ENCODE measurements around the gene IL27RA. TPM values are rescaled to one million over a fixed set of nuclear protein-coding genes. Genes with fewer than 3 reads are reported as not detected.

Gene IL27RA
- total RNA-seq, 1 donor from 2014 or later = 6.5 TPM

DNA sequence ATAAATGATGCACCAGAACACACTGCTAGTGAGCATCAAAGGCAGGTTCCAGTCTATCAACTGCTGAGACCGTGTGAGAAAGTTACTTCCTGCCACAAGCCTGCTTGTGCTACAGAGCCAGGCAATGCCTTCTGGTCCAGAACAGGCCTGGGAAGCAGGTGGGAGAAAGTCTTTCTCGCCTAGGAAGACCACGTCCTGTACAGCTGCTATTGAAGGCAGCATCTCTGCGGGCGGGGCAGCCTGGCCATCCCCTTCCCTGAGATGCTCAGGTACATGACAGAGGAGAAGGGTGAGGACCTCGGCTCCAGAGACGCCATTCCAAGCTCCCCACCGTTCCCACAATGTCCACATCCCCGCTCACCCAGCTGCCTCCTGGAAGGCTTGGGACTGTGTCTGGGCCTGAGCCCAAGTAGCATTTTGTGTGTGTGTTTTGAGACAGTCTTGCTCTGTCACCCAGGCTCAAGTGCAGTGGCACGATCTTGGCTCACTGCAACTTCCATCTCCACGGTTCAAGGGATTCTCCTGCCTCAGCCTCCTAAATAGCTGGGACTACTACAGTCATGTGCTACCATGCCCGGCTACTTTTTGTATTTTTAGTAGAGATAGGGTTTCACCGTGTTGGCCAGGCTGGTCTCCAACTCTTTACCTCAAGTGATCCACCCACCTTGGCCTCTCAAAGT is 28.9 kb upstream of the IL27RA start:
- H3K4me3 Mint-ChIP-seq = no peak overlapping the region
- H3K27ac Mint-ChIP-seq = peak overlapping the region; percentile 53
- peaks cover 7% of the 10 kb centered on the region for H3K36me3 Mint-ChIP-seq
- TF ChIP-seq, protein P1, sequence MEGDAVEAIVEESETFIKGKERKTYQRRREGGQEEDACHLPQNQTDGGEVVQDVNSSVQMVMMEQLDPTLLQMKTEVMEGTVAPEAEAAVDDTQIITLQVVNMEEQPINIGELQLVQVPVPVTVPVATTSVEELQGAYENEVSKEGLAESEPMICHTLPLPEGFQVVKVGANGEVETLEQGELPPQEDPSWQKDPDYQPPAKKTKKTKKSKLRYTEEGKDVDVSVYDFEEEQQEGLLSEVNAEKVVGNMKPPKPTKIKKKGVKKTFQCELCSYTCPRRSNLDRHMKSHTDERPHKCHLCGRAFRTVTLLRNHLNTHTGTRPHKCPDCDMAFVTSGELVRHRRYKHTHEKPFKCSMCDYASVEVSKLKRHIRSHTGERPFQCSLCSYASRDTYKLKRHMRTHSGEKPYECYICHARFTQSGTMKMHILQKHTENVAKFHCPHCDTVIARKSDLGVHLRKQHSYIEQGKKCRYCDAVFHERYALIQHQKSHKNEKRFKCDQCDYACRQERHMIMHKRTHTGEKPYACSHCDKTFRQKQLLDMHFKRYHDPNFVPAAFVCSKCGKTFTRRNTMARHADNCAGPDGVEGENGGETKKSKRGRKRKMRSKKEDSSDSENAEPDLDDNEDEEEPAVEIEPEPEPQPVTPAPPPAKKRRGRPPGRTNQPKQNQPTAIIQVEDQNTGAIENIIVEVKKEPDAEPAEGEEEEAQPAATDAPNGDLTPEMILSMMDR (IDR thresholded peaks at IDR 0.05; ENCODE audit: unreplicated experiment) = no peak
- peaks cover 10% of the 10 kb centered on the region for H3K4me1 Mint-ChIP-seq
- no peak for DNase-seq (ENCODE audit: low spot score in 2 of 2, unreplicated experiment in 2 of 2)
- H3K9me3 Mint-ChIP-seq = no peaks in the 10 kb centered on the region
- no peaks in the 10 kb centered on the region for H3K27me3 Mint-ChIP-seq (ENCODE audit: low read depth)

DNA sequence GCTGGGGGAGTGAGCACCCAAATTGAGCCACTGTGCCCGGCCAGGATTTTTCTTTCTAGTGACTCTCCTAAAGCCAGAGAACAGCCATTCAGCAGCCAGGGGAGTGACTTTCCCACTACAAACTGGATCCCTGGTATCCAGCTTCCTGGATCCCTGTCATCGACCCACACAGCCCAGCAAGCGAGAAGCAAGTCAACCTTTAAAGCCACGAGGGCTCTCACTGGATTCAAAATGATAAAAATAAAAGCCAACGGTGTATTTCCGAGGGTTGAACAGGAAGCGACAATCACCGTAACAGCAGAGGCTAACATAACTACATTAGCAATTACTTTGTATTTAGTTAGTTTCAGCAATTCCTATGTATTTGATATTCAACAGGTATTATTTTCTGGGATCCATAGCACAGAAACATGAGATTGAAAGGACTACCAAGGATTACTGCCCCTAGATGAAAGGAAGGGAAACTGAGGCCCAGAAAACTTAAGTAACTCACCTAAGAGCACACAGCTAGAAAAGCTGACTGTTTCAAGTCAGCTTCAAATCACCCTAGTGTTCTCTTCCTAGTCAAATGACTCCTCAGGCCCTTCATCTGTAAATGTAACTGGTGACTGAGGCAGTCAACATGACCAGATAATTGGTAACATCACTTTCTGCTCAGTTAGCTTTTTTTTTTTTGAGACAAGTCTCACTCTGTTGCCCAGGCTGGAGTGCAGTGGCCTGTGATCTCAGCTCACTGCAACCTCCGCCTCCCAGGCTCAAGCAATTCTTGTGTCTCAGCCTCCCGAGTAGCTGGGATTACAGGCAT is 28.1 kb upstream of the IL27RA start:
- no peaks in the 10 kb centered on the region for H3K27me3 Mint-ChIP-seq (ENCODE audit: low read depth)
- TF ChIP-seq, protein P1 (IDR thresholded peaks at IDR 0.05; ENCODE audit: unreplicated experiment) = no peak
- no peak for DNase-seq (ENCODE audit: low spot score in 2 of 2, unreplicated experiment in 2 of 2)
- H3K4me3 Mint-ChIP-seq = no peak overlapping the region
- H3K36me3 Mint-ChIP-seq = peaks cover 7% of the 10 kb centered on the region
- H3K9me3 Mint-ChIP-seq = no peaks in the 10 kb centered on the region
- H3K27ac Mint-ChIP-seq = peak overlapping the region; percentile 53
- H3K4me1 Mint-ChIP-seq = peaks cover 11% of the 10 kb centered on the region

DNA sequence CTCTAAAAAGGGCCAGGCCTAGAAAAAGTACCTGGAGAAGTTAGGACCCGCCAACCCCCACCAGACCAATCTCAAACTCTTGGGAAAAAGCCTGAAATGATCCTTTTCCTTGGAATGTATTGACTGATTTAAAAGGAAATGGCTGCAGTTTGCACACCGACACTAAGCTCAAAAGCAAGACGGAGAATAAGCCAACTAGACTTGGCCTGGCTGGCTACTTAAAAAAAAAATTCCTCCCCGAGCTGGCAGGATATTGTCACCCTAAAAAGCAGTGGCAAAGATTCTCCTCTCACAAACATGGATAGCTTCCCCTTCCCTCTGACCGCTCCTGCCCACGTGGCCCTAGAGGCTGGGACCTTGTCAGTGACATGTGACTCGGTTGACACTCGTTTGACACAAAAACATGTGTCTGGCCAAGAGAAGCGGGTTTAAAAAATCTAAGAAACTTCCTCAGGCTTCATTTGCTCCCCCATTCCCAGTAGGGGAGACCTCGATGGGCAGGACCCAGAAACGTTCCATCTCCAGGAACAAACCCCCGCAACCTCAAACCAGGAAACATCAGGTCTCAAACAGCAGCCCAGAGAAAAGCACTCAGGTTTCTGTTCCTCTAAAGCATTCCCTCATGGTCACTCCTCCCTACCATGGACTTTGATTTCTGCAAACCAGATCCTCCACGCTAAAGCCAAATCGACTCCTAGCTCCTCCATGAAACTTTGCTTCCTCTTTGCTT is 26.8 kb upstream of the IL27RA start:
- H3K4me1 Mint-ChIP-seq = peaks cover 14% of the 10 kb centered on the region
- no peaks in the 10 kb centered on the region for H3K9me3 Mint-ChIP-seq
- no peak for DNase-seq (ENCODE audit: low spot score in 2 of 2, unreplicated experiment in 2 of 2)
- TF ChIP-seq, protein P1 (IDR thresholded peaks at IDR 0.05; ENCODE audit: unreplicated experiment) = no peak
- H3K4me3 Mint-ChIP-seq = peak overlapping the region; percentile 68
- H3K27ac Mint-ChIP-seq = peak overlapping the region; percentile 90
- no peaks in the 10 kb centered on the region for H3K27me3 Mint-ChIP-seq (ENCODE audit: low read depth)
- peaks cover 3% of the 10 kb centered on the region for H3K36me3 Mint-ChIP-seq

DNA sequence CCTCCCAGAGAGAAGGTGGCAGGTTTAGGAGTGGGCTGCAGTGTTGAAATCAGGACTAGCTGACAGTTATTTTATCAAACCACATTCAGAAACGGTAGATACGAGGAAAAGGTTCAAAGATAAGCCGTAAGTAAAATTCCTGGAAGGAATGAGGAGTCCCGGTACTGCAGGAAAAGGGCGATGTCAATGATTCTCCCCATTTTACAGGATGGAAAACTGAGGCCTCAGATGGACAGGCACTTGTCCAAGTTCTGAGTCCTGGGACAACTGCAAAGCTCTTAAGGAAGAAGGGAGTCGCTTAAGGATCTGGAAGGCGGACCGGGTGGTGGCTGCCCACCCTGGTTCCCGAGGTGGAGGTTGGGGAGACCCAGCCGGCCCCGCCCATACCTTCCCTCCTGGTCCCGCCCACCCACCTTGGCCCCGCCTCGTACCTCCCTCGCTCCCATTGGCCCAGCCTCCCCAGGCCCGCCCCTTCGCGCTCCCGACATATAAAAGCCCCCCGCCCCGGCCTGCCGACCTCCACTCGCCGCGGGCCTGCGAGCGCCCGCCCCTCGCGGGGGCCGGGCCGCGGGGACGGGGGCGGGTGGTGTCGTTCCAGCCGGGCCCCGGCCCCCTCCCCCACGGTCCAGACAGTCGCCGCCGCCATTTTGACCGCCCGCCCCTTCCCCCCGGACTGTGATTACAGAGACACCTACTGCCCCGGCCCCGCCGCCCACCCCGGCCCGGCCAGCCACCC is 26.0 kb upstream of the IL27RA start:
- Mint-ChIP-seq H3K27ac (peak overlapping the region; percentile 90), H3K4me1 (peaks cover 14% of the 10 kb centered on the region), H3K36me3 (peaks cover 3% of the 10 kb centered on the region), H3K9me3 (no peaks in the 10 kb centered on the region), H3K4me3 (peak overlapping the region; percentile 97), H3K27me3 (ENCODE audit: low read depth) (no peaks in the 10 kb centered on the region)
- TF ChIP-seq, protein P1 (IDR thresholded peaks at IDR 0.05; ENCODE audit: unreplicated experiment) = no peak
- peak; percentile 94 to 95 for DNase-seq (ENCODE audit: low spot score in 2 of 2, unreplicated experiment in 2 of 2)

DNA sequence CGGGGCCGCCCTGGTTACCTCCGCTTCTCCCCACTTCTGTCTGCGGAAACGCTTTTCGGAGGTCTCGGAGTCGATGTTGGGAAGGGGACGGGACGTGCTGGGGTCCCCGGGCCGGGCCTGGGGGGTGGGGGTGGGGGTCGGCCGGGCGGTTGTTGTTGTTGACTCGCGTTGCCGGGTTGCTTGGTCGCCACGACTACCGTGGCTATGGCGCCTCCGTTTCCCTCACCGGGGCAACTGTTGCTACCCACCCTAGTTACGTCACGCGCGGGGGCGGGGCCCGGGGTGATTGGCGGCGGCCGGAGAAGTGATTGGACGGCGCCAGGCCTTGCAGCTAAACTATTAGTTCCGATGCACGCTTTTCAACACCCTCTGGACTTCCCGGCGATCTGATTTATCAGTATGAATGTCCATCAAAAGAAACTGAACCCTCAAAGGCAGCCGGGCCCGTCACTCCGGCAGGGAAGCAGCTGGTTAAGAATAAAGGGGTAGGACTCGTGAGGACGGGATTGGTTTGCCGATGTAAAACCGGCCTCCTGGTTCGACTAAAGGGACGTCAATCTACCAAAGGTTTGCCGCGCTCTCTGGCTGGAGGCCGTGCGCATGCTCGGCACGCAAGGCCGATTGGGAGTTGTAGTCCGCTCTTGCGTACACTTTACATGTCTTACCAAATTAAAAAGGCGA is 25.3 kb upstream of the IL27RA start, which contains the start of gene RFX1:
Gene RFX1, minus strand, starts transcription at position 236 of the 681 bp plus-strand sequence. CDS start 12,477 bp downstream, outside the sequence.
- H3K27me3 Mint-ChIP-seq (ENCODE audit: low read depth) = no peaks in the 10 kb centered on the region
- H3K9me3 Mint-ChIP-seq = no peaks in the 10 kb centered on the region
- H3K27ac Mint-ChIP-seq = peak within 1 kb of the TSS; percentile 99
- DNase-seq (ENCODE audit: low spot score in 2 of 2, unreplicated experiment in 2 of 2) = peak; percentile 99 to 100
- TF ChIP-seq, protein P1 (IDR thresholded peaks at IDR 0.05; ENCODE audit: unreplicated experiment) = no peak
- no peaks in the 10 kb centered on the region for H3K36me3 Mint-ChIP-seq
- peaks cover 14% of the 10 kb centered on the region for H3K4me1 Mint-ChIP-seq
- peak within 1 kb of the TSS; percentile 97 for H3K4me3 Mint-ChIP-seq

Data from mesothelial cell of epicardium (in vitro differentiated cells).